HG02840 (cell line): Measurements from ENCODE around the gene DNM3.
"Not testable (repeated sequence)": the region's sequence is repeated elsewhere in the genome, so short reads cannot be mapped to it uniquely, and the experiment has no call there.

Source experiments
- ATAC-seq: cut with Tn5 transposase; IDR thresholded peaks from one replicate; pipeline ENCODE4 v1.9.1; 2021; ENCODE audit warnings: mild to moderate bottlenecking, moderate library complexity, moderate number of reproducible peaks; ENCODE audit not compliant: unreplicated experiment, low FRiP score

Gene DNM3

DNA sequence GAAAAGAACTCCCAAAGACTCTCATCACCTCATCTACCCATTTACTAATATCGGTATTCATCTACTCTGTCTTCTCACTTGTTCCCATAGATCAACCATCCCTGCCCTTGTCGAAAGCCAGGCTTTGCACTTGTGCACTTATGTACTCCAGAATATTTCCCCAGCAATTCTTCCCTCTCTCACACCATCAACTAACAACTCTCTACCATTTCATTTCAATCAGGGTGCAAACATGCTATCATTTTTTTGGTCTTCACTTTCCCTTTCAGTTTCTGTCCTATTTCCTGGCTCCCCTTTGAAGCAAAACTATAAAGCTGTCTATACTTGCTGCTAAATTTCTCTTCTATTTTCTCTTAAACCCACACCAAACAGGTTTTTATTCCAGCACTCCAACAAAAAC, 585.9 kb downstream of the DNM3 start:
- no peak for ATAC-seq

DNA sequence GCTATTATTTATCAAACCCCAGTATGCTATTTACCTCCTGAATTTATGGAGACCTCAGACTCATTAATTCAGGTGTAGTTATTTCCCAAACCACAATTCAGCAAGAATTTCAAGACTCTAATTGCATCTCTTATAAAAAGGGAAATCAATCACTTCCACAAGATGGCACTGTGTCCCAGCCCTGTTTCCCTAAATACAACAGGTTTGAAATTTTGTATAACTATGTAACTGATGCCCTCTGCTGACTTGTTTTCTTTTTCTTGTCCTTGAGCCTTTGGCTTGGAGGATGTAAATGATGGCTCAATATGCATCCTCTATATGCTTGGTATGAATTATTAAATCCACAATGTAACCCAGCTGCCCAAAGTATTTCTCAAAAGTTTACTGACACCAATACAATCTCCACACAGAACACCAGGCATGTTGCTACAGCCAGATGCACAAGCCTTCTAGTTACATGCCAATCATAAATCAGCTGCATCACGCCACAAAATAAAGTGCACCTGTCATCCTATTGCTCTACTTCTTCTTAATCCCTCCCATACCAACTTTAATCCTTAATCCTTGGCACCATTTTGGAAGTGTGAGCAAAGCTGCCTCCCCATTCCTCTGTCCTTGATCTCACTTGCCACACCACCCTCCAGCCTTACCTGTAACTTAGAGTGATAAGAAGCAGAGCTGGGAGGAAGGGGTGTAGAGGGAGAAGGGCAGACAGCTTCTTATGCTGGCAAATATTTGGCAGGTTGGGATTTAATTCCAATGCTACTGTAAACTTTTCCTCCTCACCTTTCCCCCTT, 588.2 kb downstream of the DNM3 start:
- no peak for ATAC-seq

DNA sequence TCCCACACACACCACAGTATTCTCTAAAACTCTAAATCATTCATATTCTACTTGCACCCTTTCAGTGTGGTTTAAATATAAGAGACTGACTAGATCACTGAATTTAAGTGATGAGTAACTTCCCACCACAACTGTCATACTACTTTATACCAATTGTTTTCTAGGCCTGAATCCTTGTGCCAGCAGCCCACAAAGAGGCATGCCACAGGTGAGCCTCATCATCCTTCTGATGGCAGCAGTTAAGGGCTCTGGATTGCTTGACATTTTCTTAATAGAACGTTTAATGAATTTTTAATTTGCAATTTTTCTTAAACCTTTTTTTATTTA, 588.8 kb downstream of the DNM3 start:
- ATAC-seq: no peak

DNA sequence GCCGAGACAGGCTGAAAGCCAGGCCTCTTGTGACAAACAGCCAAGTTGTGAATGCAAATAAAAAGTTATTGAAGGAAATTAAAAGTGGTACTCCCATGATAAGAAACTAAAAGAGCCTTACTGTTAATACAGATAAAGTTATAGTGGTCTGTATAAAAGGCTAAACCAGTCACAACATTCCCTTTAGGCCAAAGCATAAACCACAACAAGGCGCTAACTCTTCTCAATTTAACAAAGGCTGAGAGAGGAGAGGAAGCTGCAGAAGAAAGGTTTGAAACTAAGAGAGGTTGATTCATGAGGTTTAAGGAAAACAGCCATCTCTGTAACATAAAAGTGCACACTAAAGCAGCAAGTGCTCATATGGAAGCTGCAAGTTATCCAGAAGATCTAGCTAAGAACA, 589.9 kb downstream of the DNM3 start:
- ATAC-seq: no peak

DNA sequence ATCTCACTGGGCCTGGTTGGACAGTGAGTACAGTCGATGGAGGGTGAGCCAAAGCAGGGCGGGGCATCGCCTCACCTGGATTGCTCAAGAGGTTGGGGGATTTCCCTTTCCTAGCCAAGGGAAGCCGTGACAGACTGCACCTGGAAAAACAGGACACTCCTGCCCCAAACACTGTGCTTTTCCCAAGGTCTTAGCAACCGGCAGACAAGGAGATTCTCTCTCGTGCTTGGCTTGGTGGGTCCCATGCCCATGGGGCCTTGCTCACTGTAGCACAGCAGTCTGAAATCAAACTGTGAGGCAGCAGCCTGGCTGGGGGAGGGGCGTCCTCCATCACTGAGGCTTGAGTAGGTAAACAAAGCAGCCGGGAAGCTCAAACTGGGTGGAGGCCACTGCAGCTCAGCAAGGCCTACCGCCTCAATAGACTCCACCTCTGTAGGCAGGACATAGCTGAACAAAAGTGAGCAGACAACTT, 590.5 kb downstream of the DNM3 start:
- ATAC-seq: no peak

DNA sequence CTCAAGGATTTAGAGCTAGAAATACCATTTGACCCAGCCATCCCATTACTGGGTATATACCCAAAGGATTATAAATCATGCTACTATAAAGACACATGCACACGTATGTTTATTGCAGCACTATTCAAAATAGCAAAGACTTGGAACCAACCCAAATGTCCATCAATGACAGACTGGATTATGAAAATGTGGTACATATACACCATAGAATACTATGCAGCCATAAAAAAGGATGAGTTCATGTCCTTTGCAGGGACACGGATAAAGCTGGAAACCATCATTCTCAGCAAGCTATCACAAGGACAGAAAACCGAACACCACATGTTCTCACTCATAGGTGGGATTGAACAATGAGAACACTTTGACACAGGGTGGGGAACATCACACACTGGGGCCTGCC, 595.9 kb downstream of the DNM3 start:
- not testable (repeated sequence) for ATAC-seq

DNA sequence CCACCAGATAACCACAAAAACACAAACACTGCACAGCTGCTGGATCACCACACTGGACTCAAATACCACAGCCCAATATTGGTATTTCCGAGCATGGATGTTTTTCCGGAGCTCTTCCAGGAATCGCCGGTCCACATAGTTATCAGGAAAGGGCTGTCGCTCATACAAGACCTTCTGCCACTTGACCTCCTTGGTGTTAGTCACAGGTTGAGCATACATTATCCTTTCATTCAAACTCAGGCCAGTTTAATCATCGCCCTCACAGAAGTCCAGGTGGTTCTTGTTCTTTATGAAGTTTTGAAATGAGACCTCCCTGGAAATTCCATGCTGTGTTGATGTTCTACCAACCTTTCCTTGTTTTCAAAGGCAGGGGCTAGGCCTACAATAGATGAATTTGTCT, 601.1 kb downstream of the DNM3 start:
- no peak for ATAC-seq

DNA sequence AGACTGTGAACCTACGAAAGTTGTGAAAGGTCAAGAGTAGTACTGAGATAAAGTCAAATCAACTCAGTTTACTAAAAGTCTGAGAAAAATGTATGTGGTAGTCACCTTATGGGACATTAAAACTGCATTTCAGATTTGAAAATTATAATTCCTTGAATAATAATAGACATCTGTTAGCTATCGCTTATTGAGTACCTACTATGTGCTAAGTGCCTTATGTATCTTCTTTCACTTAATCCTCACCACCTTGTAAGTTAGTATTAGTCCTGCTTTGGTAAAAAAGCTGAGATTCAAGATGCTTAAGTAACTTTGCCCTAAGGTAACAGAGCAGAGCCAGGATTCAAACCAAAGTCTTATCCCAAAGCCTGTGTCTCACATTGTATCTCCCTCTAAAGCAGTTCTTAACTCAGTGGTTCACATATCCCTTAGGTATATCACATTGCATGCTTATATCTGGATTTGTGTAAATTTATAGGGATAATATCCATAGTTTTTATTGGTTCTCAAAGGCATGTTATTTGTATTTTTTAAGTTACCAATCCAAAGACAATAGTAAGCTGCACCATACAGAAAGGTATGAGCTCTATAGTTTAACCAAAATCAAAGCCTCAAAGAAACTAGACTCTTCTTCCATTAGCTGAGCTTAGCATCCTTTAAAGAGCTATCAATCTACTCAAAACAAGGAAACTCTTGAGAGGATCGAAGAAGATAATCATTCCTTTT, 601.7 kb downstream of the DNM3 start:
- ATAC-seq: no peak

DNA sequence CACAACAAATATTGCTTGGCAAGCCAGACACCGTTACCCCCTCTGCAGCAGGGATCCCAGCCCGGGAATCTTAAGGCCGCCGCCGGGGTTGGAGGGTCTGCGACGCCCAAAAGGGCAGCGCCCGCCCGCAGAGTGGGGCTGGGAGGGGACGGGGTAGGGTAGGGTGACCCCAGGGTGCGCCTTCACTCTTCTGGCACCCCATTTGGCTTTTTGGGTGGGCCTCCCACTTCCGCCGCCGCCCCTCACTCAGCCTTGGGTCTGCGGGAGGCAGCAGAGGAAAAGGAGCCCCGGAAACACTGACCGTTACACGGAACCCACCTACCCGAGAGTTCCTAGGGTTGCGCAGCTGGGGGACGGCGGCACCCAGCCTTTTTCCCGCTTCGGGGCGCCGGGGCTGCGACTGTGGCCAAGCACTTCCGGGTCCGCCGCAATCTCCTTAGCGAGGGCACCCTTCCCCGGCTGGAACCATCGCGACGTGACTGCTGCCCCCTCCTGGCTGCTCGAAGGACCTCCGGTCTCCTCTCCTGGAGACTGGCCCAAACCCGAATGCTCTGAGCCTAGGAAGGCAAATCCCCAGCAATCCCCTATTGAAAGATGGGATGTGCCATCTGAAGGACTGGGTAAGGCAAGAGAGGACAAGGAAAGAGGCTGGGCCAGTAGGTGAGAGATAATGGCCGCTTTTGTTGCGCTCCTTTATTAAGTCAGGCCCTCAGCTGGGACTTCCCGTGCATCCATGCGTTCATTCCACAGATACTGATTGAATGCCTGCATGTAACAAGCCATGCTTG, 602.6 kb downstream of the DNM3 start, which contains the start of gene PIGC:
Gene PIGC, minus strand, starts transcription at position 404 of the 788 bp plus-strand sequence. CDS start 1,447 bp downstream, outside the sequence.
- ATAC-seq: peak; percentile 98

DNA sequence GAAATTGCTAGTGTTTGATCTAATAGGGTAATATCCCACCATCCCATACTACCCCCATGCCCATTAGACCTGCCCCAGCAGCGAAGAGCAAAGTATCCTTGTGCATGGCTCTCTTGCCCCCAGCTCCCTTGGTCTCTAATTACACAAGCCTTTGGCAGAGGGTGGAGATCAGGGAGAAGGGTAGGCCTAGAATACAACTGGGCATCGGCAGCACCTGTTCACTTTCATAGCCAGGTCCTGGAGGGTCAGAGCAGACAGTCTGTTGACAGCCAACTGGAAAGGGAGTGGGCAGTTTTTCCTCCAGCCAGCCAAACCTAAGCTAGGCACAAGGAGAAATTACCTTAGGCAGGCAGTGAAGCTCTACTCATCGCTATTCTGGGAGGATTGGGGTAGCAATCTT, 605.2 kb downstream of the DNM3 start:
- ATAC-seq: no peak

DNA sequence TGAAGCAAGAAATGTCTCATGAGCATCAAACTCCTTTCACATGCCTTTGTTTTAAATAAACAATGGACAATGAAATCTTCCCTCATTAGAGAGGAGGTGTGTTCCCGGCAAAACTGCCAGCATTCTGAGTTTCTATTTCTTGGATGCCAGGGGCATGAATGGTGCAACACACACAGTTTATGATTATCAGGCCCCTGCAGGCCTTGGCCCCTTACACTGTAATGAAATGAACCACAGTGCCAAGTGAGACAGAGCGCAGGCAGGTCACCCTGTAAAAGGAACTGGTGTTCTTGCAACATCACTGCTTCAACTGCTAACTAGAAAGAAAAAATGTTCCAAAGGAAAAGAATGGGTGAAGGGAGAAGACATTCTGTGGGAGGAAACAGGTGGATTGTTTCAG, 606.3 kb downstream of the DNM3 start:
- no peak for ATAC-seq

DNA sequence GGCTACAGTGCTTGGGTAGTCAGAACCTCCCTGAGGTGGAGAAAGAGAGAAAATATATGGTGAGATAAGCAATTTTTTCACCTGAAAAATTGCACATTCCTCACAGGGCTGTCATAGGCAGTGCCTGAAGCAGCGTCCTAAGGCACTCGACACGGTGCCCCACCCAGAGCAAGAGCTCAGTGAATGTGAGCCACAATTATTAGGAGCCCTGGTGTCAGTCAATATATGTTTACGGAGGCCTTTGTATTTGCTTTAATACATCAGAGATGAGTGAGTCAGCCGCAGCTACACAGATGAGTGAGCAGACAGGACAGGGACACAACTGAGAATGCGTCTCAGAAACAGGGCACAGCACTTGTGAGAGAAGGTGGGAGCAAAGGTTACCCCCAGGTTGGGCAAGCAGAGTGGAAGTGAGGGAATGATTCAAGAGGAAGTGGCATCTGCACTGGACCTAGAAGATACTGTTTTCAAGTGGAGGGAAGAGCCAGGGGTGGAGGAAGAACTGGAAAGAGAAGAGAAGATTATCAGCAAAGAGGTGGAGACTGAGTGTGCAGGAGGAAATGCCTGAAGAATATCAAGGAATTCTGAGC, 607.8 kb downstream of the DNM3 start:
- no peak for ATAC-seq

DNA sequence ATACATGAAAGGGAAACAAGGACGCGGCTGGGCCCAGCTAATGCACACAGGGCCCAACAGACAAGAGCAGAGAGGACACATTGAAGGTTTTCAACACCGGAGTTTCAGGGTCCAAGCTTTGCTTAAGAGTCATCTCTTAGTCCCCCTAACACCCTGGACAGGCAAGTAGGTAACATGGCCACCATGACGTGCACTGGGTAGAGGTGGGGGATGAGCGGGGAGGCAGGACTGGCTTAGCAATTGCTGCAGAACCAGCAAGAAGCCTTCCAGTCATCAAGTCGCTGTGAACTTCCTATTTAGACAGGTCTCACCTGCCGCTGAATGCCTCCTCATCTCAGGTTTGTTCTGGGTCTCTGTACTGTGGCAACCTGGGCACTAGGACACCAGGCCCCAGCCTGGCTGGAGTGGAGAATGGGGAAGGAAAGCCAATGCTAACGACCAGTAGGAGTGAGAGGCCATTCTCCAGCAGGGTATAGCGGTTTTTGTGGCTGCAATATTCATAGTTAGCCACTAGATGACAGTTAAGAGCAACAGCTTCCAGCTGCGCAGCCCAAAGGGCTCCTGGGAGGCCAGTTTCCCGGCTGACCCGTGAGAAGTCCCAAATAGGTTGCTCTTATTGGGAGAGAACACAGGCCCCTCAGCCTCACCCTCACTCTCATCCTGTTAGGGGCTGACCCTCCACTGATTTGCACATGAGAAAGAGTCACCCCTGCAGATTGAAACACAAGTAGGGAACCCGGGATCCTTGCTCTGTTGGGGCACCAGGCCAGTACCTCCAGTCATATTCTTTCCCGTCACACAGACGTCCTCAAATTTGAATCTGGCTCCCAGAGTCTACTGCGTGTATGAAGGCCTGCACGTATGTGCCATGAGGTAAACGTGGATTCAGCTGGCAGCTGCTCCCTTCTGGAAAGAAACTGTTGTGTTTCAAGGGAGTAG, 608.6 kb downstream of the DNM3 start:
- no peak for ATAC-seq

DNA sequence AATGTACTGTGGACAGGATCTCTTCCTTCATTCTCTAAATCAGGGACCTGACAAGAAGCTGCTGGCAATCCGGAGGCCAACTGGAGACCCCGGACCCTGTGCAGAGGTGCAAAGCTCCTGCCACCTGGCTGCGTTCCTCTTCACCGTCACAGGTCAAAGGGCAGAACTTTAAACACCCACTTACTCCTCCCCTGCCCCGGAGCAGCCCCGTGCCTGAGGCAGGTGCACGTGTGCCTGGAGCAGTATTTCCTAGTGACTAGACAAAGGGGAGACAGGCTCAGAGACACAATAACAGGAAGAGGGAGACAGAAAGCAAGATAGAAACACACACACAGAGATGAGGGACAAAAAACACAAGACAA, 609.2 kb downstream of the DNM3 start:
- ATAC-seq: no peak

DNA sequence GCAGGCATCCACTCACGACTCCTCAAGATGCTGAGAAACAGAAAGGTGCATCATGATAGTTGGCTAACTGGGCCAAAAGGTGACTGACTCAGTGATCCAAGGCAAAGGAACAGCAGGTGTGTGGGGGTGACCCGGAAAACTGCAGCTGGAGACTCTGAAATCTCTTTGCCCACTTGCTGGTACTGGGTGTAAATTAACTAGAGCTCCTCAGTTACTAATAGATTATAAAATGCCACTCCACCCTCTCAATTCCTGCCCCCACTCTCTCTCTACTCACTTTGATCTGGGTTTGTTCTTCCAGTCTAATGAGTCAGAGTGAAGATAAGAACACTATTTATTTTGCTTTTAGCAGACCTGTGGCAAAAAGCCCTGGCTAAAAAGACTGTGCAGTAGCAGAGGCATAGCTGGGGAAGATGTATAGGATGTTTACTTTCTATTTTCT, 609.7 kb downstream of the DNM3 start:
- no peak for ATAC-seq

DNA sequence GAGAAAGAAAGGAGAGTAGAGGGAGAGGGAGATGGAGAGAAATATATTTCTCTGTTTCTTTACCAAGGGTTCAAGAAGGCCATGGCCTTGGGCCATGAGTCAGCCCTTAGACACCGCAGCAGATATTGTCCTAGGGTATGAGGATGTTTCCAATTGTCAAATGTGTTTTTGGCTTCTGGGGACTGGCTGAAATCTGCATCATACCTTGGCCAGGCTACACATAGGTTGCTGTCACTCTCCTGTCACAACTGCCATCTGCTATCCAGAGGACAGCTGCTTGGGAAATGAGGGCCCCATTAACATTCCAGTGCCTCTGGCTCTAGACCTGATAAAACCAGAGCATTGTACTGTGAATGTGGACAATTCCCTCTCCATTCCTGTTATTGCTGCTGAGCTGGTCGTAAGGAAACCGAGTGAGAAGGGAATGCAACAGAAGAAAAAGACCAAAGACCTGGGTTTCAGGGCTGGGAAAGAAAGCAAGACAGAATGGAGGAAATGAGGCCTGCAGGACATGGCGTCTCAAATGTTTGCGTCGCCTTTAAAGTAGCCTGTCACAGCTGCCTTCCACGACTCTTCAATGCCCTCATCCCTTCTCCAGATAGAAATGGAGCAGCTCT, 611.3 kb downstream of the DNM3 start:
- ATAC-seq: no peak

DNA sequence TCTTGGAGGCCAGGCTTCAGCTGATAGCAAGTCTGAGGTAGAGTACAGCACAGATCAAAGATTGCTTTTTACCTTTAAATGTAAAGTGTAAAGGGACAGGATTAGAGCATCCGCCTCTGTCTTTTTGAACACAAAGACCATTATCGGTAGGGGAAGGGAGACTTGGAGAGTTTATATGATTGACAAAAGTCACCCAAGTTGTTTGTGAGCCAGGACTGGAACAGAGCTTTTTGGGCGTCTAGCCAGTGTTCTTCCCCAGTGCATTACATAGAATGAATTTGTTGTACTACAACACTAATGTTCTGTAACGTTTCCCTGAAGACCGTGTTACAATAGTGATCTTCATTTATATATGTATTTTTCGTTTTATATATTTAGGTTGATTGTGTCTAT, 611.9 kb downstream of the DNM3 start:
- ATAC-seq: no peak

DNA sequence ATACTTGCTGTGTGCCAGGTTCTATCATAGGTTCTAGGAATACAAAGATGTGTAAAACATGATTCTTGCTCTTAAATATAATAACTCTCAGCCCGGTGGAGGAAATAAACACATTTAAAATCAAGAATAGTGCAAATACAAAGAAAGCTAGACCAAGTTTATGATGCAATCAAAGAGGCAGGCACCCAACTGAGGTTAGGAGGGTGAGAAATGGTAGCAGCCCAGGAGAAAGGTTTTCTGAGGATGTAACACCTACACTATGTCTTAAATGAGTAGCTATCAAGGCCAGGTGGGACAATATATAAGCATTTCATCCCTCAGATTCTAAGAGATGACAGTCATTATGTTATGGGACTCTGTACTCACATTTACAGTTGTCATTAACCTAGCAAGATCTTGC, 612.3 kb downstream of the DNM3 start:
- no peak for ATAC-seq

DNA sequence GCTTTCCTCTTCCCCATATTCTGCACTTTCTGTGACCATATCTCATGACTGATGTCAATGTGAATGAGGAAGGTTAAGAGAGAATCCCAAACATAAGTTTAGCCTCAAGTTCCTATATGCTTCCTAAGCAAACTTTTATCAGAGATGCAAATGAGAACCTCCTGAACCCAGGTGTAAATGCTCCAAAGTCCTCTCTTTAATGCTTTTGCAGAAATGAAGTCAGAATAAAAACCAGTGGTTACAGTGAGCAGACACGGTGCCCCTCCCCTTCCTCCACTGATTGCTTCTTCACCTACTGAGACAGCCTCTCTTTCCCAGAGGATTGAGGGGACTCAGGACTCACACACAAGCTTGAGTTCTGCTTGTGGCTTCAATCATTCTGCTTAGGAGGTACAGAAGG, 614.2 kb downstream of the DNM3 start:
- no peak for ATAC-seq
